Measurements from ENCODE around the gene FIGN. TPM values are rescaled to one million over a fixed set of nuclear protein-coding genes. Genes with fewer than 3 reads are reported as not detected.

FIGN gene
- total RNA-seq, 1 experiment from 2014 or later, result 2.0 TPM

DNA sequence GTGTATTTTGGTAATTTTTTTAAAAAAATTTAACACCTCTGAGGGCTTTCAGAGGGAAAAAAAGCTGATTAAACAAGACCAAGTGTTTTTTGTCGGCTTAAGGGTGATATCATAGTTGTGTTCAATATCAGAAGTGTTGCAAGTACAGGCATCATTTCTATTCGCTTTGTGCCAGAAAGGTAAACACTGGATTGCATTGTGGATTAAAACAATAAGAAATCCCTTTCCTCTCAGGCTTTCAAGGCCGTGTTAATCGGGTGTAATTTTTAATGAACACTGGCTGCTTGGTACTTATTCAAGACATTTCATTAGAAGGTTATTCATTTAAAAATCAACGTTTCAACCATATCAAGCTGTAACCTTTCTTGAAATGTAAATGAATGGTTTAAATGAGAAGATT lies 18.3 kb downstream of the FIGN start:
- DNase-seq (ENCODE audit: low read depth, low spot score), result no peak
- in situ Hi-C loops (cut with HindIII; ENCODE audit: low pct_unique_long_range_greater_than_20kb, low sequenced_read_pairs), result no loop called here

DNA sequence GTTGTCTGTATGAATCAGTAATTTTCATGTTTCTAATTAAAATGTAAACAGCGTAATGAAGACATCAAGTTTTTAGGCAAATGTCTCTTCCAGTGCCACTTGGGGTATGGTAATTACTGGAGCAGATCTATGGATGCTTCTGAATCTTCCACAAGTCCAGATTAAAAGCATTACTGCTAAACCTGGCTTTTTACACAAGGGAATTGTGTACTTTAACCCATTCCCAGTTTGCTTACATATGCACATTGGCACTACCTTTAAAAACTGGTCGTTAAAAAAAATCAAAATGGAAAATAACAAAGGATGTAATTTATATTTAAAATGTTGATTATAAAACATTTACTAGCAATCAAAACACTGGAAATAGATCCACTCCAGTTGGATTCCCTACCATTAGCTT lies 19.7 kb downstream of the FIGN start:
- in situ Hi-C loops (cut with HindIII; ENCODE audit: low pct_unique_long_range_greater_than_20kb, low sequenced_read_pairs), result no loop called here
- DNase-seq (ENCODE audit: low read depth, low spot score), result no peak

DNA sequence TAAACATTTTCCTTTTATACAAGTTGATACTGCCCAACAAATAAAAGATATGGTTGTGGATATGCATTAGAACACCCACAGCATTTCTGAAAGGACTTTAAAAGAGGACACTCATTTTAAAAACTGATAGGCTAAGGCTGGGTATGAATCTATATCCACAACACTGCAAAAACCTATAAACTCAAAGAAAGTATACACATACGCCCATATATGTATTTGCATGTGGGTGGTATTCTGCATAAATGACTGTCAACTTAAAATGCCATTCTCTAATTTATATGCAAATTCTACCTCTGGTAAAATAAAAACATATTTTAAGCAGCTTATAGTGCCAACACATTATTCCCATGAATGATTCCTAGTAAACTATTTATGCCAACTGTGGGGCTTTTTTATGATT lies 20.1 kb downstream of the FIGN start:
- no peak for DNase-seq (ENCODE audit: low read depth, low spot score)
- in situ Hi-C loops (cut with HindIII; ENCODE audit: low pct_unique_long_range_greater_than_20kb, low sequenced_read_pairs), result no loop called here

DNA sequence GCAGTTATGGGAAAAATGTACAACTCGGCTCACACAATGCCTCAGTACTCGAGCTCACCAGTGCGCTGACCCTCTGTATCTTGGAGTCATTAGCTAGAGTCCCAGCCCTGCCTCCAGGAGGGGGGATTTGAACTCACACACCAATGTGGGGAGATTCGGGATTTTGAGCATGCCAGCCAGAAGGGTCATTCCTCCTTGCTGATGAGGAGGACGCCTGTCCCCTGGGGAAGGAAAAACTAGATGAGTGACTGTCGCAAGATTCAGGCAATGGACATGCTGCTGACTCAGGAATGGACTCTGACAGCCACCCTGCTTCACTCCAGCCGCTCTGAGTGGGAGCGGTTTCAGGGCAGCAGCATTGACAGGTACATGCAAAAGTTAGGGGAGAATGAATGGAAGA lies 20.6 kb downstream of the FIGN start:
- no peak for DNase-seq (ENCODE audit: low read depth, low spot score)
- in situ Hi-C loops (cut with HindIII; ENCODE audit: low pct_unique_long_range_greater_than_20kb, low sequenced_read_pairs), result no loop called here

DNA sequence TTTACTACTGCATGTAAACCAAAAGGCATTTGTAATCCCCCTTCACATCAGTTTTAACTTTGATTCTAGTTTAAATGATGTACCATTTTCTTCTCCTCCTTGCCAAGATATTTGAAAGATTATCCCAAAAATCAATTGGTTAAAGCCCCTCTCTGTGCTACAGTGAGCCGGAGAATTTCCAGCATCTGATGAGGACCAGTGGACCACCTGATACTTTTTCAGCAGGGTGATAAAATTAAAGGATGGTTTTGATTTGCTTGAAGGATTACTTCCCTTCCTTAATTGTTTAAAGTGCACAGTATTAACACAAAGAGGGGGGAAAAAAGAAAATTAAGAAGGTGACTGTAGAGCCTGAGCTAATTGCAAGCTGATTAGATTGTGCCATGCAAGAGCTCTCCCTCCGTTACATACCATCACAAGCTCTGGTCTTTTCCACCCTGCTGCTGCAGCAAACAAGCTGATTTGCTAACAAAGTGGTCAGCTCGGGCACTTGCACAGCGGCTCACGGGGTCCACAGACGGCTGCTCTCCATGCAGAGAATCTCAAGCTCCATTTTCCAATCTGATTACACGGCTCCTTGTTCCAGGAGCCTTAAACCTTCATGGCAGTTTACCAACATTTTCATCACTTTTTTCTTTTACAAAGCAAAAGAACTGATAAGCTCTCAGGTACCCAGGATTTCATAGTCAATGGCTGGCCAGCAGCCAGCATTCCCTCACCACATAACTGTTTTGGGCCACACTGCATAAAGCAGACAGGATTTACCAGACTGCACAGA lies 22.1 kb downstream of the FIGN start:
- DNase-seq (ENCODE audit: low read depth, low spot score), result no peak
- in situ Hi-C loops (cut with HindIII; ENCODE audit: low pct_unique_long_range_greater_than_20kb, low sequenced_read_pairs), result no loop called here

DNA sequence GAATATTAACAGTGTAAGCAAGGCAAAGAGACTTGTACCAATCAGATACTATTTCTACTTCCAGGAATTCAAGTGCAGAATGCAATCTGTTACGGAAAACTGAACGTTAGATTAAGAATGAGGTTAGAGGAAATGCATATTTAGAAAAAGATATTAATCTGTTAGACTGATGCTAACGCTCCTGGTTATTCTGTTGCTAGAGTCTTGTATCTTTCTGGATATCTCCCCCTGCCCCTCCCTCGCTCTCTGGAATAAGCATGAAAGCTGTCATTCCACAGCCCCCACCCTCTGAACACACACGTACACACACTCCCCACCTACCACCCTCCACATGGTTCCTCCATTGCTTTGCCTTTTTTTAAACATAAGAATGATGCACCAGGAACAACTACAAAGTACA lies 24.1 kb downstream of the FIGN start:
- no peak for DNase-seq (ENCODE audit: low read depth, low spot score)
- in situ Hi-C loops (cut with HindIII; ENCODE audit: low pct_unique_long_range_greater_than_20kb, low sequenced_read_pairs), result no loop called here

DNA sequence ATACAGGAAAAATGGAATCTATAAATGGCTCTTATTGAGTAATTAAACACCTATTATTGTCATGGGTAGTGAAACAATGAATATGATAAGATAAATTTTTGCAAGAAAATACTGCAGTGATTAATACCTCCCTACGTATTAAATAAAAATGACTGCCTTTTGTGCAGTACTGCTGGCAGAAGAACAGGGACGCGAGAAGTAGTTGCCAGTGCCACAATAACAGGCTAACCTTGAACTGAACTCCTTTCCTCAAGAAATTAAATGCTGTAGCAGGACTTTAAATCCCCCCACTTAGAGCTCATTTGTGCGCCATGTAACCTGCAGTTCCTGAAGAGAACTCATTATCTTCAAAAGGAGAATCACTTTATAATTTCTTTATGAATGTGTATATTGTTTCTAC lies 24.6 kb downstream of the FIGN start:
- in situ Hi-C loops (cut with HindIII; ENCODE audit: low pct_unique_long_range_greater_than_20kb, low sequenced_read_pairs), result no loop called here
- no peak for DNase-seq (ENCODE audit: low read depth, low spot score)

DNA sequence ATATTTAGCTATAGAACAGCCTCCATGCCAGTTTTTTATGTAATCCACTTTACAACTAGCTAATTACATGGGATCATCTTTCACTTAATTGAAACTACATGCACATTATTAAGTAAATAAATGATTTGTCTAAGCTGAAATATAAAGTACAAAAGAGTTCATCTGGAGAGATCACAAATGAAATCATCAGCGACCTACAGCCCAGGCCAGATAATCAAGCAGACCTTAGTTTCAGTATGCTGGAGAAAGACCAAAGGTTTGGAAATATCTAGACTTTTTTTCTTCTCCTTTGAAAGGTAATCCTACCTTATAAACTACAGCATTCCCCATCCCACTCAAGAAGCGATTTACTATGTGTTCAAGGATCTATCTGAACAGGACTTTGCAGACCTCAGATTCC lies 26.5 kb downstream of the FIGN start:
- DNase-seq (ENCODE audit: low read depth, low spot score), result no peak
- in situ Hi-C loops (cut with HindIII; ENCODE audit: low pct_unique_long_range_greater_than_20kb, low sequenced_read_pairs), result no loop called here

DNA sequence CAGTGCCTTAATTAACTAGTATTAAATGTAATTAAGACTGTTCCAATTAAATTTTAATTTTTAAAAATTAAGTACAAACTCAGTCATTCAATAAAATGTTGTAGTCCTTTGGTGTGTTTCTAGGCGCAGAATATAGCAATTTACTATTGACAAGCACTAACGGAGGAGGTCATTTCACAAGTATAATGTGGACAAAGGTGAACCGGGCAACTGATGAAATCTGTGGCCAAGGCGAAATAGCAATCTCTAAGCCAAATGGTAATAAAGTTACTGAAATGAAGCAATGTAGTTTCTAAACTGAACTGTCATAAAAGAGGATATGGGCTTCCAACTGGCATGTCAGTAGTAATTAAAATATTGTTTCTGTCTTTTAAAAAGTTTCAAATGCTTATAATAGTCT lies 27.5 kb downstream of the FIGN start:
- in situ Hi-C loops (cut with HindIII; ENCODE audit: low pct_unique_long_range_greater_than_20kb, low sequenced_read_pairs), result no loop called here
- DNase-seq (ENCODE audit: low read depth, low spot score), result no peak

DNA sequence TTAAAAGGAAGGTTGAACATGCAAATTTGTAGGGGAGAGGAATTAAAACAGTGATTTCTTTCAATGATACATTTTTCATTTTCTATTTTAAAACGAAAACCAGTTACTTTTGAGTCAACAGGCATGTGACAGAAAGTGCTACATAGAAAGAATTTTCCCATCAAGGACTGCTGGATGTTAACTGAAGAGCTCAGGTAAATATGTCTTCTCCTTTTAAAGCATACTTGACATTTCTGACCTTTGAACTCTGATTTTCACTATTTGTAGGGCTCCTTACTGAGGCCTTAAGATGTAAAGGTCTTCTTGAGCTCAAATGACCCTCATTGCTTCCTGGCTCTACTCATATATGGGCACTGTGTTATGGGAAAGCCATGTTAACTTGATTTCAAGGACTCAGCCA lies 32.4 kb downstream of the FIGN start:
- no peak for DNase-seq (ENCODE audit: low read depth, low spot score)
- in situ Hi-C loops (cut with HindIII; ENCODE audit: low pct_unique_long_range_greater_than_20kb, low sequenced_read_pairs), result no loop called here

DNA sequence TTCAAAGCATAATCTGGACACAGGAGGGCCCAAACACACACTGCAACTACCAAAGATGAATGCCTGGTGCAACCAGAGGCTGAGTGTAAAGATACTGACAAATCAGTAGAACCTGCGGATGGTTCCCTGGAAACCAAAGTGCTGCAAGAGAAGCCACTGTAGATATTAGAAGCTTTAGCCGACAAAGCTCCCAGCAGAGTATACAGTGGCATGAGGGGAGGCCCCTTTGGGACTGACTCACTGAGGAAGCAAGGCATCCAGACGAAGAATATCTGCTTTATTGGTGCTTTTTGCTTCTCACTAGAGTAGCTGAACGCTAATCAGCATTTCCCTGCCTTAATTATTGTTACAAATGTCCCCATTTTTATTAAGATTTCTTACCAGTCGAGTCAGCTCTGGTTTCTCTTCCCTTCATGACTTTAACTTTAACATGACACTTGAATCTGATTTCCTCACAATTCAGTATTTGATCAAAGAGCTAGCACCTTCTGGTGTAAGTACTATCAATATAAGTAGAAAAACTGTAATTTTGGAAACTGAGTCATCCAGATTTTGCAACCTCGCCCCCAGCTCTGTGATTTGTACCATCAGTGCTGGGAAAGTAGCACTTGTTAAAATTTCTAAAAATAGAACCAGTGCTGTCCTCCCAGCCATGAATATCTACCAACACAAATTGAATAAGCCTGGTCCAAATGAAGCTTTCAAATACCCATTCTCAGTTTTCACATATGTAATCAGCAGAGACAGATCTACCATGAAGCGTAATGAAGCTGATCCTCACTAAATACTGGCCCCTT lies 34.2 kb downstream of the FIGN start:
- in situ Hi-C loops (cut with HindIII; ENCODE audit: low pct_unique_long_range_greater_than_20kb, low sequenced_read_pairs), result no loop called here

DNA sequence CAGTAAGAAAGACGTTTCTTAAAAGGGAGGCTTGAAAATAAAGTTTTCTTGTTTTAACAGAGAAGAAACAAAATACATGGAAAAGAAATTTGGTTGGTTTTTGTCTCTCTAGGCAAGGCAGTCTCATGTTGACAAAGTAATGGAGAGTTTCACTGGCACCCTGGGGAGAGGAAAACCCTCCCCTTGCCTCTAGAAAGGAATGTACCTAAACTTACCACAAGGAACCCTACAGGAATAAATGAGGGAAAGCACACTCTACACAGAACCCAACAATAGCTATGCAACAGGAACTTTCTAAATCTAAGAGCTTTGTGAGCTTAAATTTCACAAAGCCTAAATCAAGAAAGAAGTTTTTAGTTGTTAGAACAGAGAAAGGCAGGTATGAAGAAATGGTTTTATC lies 37.0 kb downstream of the FIGN start:
- no peak for DNase-seq (ENCODE audit: low read depth, low spot score)
- in situ Hi-C loops (cut with HindIII; ENCODE audit: low pct_unique_long_range_greater_than_20kb, low sequenced_read_pairs), result no loop called here

More for the DNA sequence above, 34.2 kb downstream of the FIGN start:
- DNase-seq (ENCODE audit: low read depth, low spot score), result no peak

DNA sequence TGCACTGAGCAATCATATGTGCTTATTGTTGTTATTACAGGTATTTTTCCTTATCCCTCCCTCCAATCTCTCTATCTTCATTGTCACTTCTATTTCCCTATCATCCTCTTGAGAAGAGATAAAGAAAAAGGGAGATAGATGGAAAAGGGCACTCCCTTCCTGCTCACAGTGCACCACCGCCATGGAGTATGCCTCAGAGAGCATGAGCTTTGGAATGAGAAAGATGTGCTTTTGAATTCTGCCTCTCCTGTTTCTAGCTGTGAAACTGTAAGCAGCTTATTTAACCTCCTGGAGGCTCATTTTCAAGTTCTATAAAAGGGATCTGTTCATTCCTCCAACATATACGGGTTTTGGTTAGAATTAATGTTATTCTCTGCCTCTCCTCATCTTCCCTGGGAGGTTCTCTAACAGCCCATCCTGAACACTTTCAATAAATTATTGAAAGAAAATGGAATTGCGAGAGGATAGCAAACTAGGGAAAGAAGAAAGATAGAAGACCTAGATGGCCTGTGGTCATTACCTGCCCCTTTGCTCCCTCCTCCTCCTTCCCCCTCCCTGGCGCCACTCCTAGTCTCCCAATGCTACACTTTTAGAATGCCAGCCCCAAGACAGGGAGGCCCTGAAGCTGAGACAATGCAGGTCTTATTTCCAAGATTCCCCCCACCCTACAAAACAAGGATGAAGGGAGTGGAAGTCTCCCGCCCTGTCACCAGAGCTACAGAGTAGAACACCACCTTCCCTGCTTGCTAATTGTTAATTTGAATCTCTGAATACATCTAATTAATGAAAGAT lies 37.8 kb downstream of the FIGN start:
- in situ Hi-C loops (cut with HindIII; ENCODE audit: low pct_unique_long_range_greater_than_20kb, low sequenced_read_pairs), result no loop called here
- DNase-seq (ENCODE audit: low read depth, low spot score), result no peak

DNA sequence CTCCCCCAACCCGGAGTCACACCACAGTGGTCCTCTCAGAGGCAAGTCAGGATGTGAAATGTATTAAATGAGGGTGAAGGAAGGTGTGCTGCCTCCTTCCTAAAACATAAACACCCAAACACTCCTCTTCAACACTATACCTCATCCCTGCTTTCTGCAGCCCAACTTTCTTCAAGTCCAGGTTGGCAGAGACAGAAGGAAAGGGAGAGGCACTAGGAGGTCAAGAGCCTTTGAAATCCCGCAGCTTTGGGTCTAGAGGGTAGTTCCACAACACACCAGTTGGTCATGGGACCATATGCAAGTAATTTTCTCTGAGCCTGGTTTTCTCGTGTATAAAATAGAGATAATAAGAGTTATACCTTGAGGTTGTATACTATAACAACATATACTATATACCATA lies 38.4 kb downstream of the FIGN start:
- no peak for DNase-seq (ENCODE audit: low read depth, low spot score)
- in situ Hi-C loops (cut with HindIII; ENCODE audit: low pct_unique_long_range_greater_than_20kb, low sequenced_read_pairs), result no loop called here

DNA sequence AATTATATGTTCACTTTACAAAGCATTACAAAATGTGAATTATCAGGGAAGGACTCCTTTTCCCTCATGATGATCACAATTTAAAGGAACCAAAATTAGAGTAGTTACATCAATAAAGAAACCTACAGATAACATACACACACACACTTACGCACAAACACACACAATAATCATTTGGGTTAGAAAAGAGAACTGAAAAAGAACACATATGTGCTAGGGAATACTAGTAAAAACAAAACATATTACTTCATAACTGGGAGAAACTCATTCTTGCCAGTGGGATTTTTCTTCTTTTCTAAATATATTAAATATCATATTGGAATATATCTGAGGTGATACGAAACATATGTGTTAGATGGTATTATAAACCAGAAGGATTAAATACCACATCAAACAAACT lies 42.3 kb downstream of the FIGN start:
- in situ Hi-C loops (cut with HindIII; ENCODE audit: low pct_unique_long_range_greater_than_20kb, low sequenced_read_pairs), result no loop called here
- no peak for DNase-seq (ENCODE audit: low read depth, low spot score)

DNA sequence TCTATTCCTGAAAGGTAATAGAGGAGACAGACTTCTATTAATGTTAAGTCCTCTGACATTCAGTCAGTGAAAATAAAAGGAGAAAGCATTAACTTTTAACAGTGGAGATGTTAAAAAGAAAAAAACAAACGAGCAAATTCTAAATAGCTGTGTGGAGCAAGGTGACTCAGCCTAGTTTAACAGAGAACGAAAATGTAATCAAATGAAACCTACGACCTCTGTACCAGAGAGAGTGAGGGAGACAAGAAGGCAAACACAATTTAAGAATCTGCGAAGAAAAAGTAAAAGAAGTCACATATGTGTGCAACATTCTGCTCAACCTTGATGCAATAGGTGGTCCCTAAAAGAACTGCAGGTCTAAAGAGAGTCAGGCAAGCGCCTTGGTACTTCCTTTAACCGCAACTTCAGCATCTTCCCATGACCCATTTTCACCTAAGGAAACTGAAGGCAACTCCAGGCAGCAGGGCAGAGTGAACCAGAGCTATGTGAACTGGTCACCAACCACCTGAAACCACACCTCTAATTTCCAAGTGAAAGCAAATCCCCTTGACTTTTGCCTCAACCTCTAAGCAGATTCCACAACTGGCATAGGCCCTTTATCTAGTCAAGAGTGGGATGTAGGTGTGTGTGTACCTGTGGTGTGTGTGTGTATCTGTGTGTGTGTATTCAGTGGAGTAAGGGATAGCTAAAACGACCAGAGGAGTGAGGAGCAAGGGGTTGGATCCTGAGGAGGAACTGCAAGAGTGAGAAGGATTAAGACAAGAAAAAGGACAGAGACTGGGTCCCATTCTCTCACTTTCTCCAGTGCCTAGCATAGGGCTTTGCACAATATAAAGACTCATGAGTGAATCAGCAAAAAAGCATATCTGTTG lies 43.0 kb downstream of the FIGN start:
- DNase-seq (ENCODE audit: low read depth, low spot score), result no peak

DNA sequence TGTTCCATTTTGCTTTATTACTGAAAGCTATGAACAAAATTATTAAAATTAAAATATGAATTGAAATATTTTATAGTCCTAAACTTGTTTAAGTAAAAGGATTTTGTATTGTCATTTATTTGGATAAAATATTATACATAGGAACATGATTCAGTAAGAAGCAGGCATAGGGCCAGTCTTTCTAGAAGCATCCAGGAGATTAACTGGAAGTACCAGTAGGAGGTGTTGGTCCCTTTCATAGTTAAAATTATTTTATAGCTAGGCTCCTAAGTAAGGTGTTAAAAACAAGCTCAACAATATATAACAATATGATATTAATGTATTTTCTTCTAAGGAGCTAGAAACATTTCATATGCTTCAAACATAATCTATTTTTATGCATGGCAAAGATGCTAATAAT lies 43.7 kb downstream of the FIGN start:
- in situ Hi-C loops (cut with HindIII; ENCODE audit: low pct_unique_long_range_greater_than_20kb, low sequenced_read_pairs), result no loop called here
- DNase-seq (ENCODE audit: low read depth, low spot score), result no peak

More for the DNA sequence above, 43.0 kb downstream of the FIGN start:
- in situ Hi-C loops (cut with HindIII; ENCODE audit: low pct_unique_long_range_greater_than_20kb, low sequenced_read_pairs), result no loop called here

DNA sequence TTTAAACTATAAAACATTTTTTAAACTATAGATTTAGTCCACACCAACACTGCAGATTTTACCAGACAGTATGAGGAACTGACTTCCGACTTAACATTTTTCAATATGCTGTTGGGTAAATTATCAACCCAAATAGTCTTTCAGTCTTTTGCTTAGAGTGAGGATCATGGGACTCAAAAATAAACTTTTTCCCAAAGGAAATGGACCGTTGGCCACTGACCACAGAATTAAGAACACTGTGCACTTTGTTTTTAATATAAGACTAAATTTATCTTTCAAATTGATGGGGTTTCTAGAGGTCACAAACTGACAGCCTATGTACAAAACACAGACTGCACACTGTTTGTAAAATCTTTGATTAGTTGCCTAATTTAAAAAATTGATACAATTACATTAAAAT lies 44.9 kb downstream of the FIGN start:
- peak; percentile 84 for DNase-seq (ENCODE audit: low read depth, low spot score)
- in situ Hi-C loops (cut with HindIII; ENCODE audit: low pct_unique_long_range_greater_than_20kb, low sequenced_read_pairs), result no loop called here

Data from SK-MEL-5 (cell line).